ENCODE results near the gene TNFRSF13B.

GRCh38 chr17:16931318-16932060, 40.4 kb downstream of the TNFRSF13B start:
- TF ChIP-seq CTCF (conservative IDR thresholded peaks at IDR 0.05; ENCODE audit: low read depth in 2 of 2) (no peak), CREB1 (CRISPR knock-in tag; IDR thresholded peaks at IDR 0.05; ENCODE audit: low read depth) (no peak), POLR2AphosphoS5 (IDR thresholded peaks at IDR 0.05; ENCODE audit: low read depth) (no peak), EZH2 (IDR thresholded peaks at IDR 0.05; ENCODE audit: low read depth, unreplicated experiment) (no peak), ZNF462 (CRISPR knock-in tag; IDR thresholded peaks at IDR 0.05) (no peak)
